GM18868 (cell line): ENCODE measurements around the gene CIB1.
A peak's percentile ranks its signal among the peaks of the same experiment; 100 is the strongest.

ENCODE experiments used
- ATAC-seq: cut with Tn5 transposase; IDR thresholded peaks from one replicate; pipeline ENCODE4 v1.9.1; 2021; ENCODE audit warnings: mild to moderate bottlenecking, moderate library complexity; ENCODE audit not compliant: unreplicated experiment

Gene CIB1

DNA sequence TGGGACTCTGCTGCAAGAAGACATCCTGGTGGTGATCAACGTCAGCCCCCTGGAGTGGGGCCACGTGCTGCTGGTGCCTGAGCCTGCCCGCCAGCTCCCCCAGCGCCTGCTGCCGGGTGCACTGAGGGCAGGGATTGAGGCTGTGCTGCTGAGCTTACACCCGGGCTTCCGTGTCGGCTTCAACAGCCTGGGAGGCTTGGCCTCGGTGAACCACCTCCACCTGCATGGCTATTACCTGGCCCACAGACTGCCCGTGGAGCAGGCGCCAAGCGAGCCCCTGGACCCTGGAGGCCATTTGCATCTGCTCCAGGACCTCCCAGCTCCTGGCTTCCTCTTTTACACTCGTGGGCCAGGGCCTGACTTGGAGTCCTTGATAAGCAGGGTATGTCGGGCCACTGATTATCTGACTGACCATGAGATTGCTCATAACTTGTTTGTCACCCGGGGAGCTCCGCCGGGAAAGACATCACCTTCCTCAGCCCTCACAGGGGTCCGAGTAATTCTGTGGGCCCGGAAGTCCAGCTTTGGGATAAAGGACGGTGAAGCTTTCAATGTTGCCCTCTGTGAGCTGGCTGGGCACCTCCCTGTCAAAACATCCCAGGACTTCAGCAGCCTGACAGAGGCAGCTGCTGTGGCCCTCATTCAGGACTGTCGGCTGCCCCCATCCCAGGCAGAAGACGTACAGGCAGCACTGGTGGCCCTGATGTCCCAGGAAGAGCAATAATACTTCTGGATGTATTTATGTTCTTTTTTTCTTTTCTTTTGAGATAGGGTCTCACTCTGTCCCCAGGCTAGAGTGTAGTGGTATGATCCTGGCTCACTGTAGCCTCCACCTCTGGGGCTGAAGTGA, 7.8 kb upstream of the CIB1 start:
- ATAC-seq = no peak

DNA sequence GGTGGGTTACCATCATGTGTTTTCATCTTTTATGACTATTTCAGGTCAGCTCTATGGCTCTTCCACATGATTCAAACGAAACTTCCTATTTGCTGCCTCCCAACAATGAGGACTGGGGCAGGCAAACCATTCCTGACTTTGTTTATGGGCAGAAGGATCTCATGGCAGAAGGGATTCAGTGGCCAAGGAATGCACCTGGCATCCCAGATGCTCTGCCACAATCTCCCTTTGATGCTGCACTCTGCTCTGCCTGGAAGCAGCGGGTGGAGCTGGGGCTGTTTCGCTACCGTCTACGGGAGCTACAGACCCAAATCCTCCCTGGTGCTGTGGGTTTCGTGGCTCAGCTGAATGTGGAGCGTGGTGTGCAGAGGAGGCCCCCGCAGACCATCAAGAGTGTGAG, 7.1 kb upstream of the CIB1 start:
- no peak for ATAC-seq

DNA sequence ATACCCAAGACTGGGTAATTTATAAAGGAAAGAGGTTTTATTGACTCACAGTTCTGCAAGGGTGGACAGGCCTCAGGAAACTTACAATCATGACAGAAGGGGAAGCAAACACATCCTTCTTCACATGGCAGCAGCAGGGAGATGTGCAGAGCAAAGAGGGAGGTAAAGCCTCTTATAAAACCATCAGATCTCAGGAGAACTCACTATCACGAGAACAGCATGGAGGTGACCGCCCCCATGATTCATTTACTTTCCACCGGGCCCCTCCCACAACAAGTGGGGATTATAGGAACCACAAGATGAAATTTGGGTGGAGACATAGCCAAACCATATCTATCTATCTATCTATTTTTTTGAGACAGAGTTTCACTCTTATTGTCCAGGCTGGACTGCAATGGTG, 5.6 kb upstream of the CIB1 start:
- ATAC-seq = no peak

DNA sequence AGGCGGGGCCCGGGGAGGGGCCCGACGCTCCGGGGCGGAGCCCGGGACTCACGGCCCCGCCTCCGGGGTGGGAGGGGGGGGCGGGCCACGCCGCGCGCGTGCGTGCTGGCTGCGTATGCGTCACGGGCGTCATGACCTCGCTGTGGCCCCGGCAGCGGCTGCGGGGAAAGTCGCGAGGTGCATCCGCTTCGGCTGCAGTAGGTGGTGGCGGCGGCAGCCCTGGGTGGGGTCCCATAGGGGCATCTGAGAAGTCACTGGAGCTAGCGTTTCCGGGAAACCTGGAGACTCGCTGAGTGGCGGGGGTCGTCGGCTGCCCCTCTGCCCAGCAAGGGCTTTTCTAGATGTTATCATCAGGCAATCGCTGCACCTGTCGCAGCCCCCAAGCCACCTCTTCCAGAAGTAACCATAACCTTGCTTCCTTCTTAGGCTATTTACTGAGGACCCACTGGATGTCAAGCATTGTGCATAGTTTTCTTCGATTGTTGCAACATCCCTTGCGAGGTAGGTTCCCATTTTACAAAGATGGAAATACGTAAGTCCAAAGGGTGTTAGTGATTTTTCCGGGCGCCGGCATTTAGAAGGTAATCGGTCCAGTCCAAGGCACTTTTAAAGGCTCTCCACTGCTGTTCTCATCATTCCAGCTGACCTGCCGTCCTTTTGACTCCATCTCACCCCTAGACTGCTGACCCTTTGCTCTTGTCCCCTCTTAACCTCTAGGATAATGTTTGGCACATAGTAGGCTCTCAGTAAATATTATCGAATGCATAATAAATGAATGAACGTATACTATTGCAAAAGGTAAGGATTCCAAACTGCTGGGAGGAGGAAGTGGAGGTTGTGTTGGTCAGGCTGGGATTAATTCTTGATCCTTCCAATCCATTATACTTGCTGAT, 601 bp upstream of the CIB1 start, which contains the start of gene GDPGP1:
Gene GDPGP1, plus strand, starts transcription at position 114 of the 893 bp plus-strand sequence. CDS start 6,700 bp downstream, outside the sequence.
- peak; percentile 75 for ATAC-seq

DNA sequence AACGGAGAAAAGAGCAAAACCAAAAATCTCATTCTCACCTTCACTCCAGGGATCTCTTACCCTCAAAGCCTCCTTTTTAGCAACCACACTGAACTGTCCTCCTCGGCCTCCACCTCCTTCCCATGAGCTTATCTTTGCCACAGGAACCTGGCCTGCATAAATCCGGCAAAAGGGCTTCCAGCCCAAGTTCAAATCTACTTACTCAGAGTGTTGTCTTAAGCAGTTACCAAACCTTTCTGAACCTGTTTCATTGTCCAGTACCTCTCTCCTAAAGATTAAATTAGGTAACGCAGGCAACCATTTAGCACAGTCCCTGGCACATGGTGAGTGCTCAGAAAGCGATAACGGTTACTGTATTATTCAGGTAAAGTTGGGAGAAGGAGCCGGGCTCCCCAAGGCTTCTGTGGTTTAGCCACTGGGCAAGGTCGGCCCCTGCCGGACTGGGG, 777 bp downstream of the CIB1 start:
- no peak for ATAC-seq

DNA sequence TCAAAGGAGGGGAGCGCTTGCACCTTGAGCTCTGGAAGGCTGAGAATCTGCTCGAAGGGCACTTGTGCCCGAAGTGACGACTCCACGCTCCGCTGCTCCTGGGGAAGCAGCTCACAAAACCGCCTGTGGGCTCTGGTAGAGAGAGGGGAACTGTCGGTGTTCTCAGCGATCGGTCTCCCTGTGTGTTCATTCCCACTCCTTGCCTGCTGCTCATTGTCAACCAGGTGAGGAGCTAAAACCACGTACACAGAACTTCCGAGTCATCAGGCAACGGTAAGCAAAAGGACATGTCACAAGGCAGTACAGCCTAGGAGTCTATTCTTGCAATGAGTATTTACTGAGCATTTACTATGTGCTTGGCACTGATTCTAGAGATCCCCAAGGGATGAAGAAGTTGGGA, 1.5 kb downstream of the CIB1 start:
- no peak for ATAC-seq

DNA sequence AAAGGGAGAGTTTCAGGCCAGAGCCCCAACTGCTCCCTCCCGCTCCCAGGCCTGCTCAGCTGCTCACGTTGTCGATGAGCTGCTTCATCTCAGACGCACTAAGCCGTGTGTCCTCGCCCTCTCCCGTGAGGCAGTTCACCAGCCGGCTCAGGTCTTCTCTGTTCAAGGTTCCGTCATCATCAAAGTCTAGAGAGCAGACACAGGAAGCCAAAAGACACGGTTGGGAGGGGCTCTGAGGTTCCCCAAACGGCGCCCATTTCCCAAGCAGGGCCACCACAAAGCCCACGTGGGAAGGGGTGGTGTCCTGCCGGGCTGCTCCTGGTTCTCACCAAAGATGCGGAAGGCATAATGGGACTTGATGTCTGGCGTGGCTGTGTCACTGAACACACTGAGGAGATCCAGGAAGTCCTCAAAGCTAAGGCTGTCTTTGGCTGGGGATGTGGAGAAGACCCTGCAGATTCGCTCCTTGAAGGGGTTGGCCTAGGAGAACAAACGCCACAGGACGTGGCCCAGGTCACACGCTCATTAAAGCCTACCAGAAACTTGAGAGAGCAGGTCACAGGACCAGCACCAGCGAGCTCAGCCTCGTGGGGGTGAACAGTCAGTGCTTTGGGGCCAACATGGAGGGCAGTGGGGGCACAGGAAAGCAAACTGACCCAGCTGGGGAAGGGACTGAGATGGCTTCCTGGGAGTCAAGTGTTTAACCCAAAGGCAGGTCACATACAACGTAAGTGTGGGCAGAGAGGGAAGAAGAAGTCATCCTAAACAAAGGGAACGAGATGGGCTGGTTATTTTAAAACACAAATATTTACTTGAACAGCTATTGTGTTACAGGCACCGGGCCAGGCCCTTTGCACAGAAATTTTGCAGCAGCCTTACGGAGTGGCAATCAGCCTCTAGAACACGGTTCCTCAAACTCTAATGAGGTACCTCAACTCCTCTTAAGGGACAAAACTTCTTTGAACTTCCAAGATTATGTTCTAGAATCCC, 2.4 kb downstream of the CIB1 start:
- ATAC-seq = no peak

DNA sequence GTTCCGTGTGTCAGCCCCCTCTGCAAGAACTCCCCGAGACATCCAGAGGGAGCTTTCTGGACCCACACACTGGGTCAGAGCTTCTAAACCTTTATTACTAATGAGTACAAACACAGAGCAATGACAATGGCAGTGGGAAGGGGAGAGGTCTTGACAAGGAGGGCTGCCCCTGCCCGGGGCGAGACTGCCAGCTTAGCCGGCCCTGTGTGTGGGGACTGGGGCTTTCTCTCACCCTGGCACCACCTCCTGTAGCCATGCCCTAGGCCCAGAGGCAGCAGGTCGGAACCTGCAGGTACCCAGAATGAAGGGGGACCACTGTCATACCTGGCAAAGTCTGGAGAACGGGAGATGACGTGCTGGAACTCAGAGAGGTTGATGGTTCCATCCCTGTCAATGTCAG, 3.1 kb downstream of the CIB1 start:
- ATAC-seq = no peak

DNA sequence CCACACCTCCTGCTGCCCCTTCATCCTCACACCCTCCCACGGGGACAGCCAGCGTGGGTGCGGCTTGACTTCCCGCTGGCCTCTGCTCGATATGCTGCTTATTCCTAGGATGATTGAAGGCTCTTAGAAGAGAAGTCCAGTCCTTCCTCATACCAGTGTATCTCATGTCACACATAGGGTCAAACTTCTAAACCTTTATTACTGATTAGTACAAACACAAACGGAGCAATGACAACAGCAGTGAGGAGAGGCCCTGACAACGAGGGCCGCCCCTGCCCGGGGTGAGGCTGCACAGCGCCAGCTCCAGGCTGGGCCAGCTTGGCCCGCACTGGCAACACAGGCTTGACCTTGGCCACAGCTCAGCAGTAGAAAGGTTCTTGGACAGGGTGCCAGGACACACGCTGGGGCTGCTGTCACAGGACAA, 3.7 kb downstream of the CIB1 start:
- ATAC-seq = no peak

DNA sequence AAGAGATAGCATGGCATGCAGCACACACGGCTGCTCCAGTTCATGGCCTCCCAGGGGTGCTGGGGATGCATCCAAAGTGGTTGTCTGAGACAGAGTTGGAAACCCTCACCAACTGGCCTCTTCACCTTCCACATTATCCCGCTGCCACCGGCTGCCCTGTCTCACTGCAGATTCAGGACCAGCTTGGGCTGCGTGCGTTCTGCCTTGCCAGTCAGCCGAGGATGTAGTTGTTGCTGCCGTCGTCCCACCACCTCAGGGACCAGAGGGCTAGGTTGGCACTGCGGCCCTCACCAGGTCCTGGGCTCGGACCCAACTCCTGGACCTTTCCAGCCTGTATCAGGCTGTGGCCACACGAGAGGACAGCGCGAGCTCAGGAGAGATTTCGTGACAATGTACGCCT, 4.8 kb downstream of the CIB1 start:
- no peak for ATAC-seq

DNA sequence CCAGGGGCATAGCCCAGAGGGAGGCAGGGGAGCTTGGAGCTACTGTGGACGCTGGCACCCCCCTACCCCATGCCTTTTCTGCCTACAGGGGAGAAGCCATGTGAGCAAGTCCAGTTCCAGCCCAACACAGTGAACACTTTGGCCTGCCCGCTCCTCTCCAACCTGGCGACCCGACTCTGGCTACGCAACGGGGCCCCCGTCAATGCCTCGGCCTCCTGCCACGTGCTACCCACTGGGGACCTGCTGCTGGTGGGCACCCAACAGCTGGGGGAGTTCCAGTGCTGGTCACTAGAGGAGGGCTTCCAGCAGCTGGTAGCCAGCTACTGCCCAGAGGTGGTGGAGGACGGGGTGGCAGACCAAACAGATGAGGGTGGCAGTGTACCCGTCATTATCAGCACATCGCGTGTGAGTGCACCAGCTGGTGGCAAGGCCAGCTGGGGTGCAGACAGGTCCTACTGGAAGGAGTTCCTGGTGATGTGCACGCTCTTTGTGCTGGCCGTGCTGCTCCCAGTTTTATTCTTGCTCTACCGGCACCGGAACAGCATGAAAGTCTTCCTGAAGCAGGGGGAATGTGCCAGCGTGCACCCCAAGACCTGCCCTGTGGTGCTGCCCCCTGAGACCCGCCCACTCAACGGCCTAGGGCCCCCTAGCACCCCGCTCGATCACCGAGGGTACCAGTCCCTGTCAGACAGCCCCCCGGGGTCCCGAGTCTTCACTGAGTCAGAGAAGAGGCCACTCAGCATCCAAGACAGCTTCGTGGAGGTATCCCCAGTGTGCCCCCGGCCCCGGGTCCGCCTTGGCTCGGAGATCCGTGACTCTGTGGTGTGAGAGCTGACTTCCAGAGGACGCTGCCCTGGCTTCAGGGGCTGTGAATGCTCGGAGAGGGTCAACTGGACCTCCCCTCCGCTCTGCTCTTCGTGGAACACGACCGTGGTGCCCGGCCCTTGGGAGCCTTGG, 5.6 kb downstream of the CIB1 start:
- ATAC-seq = no peak

DNA sequence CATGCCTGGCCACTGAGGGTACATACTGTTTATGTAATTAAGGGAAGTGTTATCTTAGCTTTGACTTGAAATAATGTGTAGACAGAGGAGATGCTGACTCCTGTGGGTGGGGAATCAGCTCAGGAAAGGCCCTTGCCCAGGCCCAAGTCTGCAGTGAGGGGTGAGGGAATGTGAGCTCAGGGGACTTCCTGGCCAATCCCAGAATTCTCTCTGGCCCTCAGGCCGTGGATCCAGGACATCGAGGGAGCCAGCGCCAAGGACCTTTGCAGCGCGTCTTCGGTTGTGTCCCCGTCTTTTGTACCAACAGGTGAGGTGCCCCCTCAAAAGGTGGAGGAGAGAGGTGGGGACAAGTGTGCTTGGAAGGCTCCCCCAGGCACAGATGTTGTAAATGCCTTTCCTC, 6.4 kb downstream of the CIB1 start:
- ATAC-seq = no peak

DNA sequence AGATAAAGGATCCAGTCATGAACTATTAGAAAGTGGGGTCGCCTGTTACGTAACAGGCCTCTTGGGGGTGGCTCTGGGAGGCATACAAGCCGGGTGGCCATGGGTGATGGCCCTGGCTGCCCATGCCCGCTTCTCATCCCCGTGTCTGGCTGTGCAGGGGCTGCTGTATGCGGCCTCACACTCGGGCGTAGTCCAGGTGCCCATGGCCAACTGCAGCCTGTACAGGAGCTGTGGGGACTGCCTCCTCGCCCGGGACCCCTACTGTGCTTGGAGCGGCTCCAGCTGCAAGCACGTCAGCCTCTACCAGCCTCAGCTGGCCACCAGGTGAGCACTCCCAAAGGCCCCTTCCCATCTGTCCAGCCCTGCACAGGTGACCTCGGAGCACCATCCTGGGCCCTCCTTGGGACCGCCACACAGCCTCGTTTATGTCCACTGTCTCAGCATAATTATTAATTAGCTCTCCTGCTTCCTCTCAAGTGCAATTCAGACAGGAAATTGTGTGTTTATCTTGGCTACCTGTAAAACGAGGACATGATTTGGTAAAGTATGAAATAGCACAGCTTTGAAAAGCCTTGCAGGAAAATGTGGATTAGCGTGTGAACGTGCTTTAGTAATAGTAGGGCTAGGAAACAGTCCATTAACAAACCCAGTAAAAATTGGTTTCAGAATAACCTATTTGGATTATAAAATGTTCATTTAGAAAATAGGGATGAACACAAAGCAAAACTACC, 8.1 kb downstream of the CIB1 start:
- no peak for ATAC-seq

DNA sequence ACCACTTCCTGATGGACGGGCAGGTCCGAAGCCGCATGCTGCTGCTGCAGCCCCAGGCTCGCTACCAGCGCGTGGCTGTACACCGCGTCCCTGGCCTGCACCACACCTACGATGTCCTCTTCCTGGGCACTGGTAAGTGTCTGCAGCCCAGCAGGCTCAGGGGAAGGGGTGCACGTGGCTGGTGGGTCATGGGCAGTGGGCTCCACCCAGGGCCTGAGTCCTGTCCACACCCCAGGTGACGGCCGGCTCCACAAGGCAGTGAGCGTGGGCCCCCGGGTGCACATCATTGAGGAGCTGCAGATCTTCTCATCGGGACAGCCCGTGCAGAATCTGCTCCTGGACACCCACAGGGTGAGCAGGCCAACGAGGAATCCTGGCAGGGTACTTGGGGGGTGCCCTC, 8.7 kb downstream of the CIB1 start:
- ATAC-seq = no peak

DNA sequence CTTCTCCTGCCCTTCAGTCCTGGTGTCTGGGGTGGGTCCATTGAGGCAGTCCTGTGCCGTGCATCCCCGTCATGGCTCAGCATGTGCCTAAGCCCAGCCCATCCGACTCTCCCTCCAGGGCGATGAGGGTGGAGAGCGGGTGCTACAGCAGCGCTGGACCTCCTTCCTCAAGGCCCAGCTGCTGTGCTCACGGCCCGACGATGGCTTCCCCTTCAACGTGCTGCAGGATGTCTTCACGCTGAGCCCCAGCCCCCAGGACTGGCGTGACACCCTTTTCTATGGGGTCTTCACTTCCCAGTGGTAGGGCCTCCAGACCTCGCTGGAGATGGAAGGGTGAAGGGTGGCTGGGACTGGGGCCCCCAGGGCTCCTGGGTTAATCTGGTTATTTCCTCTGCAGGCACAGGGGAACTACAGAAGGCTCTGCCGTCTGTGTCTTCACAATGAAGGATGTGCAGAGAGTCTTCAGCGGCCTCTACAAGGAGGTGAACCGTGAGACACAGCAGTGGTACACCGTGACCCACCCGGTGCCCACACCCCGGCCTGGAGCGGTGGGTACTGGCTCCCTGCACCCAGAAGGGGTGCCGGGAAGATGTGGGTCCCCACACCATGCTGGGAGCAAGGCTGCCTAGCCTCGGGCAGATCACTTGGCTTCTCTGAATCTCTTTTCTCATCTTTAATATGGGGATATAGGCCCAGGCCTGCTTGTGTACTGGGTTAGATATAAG, 10.1 kb downstream of the CIB1 start:
- ATAC-seq = no peak

DNA sequence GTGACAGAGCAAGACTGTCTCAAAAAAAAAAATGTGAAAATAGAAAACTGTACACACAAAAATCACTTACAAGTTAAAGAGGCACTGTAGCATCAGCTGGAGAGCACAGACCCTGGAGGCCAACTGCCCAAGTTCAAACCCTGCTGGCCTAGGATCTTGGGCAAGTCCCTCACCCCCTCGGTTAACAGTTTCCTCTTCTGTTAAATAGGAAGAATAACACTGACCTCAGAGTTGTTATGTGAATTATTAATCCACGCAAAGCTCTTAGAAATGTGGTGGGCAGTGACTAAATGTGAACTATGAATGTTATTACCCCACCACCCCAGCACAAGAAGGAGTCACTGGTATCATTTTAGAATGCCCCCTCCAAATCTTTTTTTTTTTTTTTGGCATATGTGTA, 11.2 kb downstream of the CIB1 start:
- no peak for ATAC-seq

DNA sequence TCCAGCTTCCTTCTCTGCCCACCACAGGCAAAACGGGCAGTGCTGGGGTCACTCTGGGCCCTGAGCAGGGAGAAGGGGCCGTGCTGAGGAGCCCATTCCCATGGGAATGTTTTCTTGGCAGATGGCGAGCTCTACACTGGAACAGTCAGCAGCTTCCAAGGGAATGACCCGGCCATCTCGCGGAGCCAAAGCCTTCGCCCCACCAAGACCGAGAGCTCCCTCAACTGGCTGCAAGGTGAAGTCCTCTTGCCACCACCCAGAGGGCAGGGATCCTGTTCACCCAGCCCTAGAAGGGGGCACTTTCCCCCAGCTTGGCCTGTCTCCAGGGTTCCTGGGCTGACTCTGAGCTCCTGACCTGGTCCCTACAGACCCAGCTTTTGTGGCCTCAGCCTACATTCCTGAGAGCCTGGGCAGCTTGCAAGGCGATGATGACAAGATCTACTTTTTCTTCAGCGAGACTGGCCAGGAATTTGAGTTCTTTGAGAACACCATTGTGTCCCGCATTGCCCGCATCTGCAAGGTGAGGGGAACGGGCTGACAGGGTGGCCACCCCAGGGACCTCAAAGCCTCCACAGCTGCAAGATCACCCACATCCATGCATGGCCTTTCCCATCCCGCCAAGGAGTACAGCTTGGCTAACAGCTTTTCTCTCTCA, 12.4 kb downstream of the CIB1 start:
- ATAC-seq = no peak
